Fibroblast of skin of right biceps (primary cell): Measurements from ENCODE around the gene FUOM.
"Not testable (repeated sequence)": the region's sequence is repeated elsewhere in the genome, so short reads cannot be mapped to it uniquely, and the experiment has no call there.

Source experiments
- DNase-seq: peaks from one replicate; pipeline ENCODE4 v3.0.0-alpha.2; 2013

FUOM gene

DNA sequence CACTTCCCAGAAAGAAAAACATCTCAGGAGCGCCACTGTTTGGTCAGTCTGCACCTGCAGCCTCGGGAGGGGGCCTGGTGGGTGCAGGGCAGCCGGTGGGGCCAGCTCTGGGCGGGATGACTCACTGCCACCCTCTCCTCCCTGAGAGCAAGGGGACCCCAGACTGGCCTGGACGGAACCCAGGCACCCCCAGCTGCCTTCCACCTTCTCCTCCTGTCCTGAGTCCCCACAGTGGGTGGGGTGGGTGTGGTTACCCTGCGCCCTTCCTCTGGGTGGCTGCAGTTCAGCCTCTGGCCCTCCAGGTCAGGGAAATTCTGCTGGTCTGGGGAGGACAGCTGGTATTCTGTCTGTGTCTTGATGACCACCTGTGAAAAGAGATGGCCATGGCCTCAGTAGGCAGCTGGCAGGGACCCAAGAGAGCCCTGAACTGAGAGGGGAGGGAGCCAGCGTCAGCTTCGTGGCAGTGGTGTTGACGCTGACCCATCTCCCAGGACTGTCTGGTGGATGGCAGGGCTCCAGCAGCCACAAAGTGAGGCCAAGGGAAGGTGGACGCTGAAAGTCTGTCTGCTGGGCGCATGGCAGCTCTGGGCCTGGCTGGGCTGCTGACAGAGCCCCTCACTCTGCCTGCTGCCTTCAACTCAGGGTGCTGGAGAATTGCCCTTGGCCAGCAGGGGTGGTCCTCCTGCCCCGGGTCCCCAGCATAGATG is 30.0 kb downstream of the FUOM start:
- DNase-seq: no peak

DNA sequence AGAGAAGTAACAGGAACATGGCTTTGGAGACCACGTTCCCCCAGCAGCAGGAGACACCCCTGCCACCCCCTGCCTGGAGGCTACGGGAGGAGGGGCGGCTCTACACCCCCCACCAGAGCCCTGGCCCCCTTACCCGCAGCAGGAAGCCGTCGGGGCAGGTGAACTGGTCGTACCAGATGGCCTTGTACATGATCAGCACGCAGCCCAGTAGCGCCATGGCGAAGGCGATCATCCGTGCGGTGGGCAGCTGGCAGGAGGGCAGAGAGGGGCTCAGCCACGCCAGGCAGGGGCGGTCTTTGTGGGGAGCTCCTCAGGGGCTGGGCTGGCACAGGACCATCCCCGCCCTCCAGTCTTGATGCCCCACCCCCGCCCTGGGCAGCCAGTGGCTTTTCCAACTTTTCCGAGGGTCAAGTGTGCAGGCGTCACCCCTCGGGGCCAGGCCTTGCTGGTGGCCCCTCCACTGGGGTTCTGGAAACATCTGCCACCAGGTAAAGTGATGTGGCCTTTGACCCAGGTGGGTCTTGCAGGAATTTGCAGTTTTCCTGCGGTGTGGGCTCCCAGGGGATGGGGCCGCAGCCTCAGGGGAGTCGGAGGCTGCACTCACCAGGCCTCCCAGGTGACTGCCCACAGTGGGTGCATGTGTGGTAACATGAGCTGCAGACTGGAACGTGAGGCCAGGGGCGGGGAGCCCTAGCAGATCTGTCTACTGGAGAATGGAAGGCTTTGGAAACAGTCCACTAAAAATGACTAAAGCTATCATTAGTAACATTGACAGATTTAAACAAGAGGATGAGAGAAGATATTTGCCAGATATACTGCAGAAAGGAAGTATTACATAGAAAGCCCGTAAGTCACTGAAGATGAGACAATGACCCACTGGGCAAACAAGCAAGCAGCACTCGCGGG is 30.8 kb downstream of the FUOM start:
- DNase-seq: peak; percentile 55

DNA sequence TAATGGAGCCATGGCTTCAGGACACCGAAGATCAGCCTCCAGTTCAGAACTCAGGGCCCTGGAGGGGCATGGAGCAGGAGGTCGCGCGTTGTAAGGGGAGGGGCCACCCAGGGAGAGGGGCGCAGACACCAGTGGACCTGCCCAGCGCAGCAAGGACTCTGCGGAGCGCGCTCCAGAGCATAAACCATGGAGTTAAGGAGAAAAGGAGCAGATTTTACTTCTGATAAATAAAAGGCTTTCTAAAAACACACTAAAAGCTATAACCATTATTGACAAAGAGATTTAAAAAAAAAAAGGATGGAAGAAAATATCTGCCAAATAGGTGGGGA is 31.6 kb downstream of the FUOM start:
- no peak for DNase-seq

DNA sequence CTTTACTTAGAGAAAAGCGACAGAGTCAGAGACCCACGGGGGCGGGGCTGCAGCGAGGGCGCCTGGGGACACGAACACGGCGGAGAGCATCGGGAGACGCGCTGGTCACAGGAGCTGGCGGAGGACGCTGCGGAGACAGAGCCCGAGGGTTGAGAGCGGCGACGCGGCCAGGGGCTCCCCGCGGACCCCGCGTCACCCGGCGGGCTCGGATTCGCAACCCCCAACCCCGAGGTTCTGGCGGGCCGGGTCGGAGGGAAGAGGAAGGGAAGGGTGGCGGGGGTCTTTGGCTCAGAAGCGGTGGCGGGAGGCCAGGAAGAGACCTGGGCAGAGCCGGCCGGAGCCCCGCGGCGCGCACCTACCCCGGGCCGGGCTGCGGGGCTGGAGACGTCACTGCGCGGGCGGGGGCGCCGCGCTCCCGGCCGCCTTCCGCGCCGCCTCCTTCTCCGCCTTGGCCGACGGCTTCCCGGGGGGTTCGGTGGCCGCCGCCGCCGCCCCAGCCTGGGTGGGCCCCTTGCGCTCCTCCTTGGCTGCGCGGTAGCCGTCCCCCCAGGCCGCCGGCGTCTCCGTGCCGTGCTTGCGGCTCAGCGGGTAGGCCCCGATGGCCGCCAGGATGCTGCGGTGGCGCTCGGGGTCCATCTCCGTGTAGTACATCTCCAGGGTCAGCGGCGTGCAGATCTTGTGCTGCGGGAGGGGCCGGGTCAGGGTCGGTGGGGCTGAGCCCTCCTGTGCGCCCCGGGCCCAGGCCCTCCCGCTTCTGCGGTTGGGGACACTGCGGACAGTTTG is 32.2 kb downstream of the FUOM start:
- DNase-seq: no peak

DNA sequence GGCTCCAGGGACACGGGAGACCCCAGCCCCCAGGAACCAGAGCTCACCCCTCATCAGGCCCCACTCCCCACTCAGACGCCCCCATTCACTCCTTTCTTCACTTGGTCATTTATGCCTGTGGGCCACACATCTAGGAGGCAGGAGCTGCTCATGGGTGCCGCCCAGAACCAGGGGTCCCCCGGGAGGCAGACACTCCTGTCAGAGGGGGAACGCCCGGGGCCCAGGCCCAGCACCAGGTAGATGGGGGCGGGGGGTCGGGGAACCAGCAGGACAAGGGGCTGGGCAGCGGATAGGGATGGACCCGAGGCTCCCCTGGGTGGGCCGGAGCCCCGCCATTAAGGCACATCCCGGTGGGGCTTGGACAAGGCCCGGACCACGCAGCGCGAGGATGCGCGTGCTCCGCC is 33.0 kb downstream of the FUOM start:
- no peak for DNase-seq

DNA sequence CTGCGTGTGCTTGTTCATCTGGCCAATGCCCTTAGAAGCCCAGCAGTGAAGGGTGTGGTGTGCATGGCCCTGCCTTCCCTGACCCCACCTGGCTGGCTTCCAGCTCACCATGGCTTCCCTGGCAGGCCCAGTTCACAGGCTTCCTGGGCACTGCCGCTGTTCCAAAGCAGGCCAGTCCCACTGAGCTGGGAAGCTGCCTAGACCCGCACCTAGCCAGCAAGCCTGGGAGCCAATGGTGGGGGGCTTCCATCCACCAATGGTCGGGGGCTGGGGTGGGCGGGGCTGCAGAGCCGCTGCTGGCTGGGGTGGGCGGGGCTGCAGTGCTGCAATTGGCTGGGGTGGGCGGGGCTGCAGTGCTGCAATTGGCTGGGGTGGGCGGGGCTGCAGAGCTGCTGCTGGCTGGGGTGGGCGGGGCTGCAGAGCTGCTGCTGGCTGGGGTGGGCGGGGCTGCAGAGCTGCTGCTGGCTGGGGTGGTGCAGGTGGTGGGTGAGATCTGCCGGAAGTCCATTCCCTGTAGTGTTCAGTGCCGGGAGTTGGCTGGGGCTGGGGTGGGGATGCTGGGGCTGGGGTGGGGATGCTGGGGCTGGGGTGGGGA is 33.5 kb downstream of the FUOM start:
- DNase-seq: peak; percentile 25

DNA sequence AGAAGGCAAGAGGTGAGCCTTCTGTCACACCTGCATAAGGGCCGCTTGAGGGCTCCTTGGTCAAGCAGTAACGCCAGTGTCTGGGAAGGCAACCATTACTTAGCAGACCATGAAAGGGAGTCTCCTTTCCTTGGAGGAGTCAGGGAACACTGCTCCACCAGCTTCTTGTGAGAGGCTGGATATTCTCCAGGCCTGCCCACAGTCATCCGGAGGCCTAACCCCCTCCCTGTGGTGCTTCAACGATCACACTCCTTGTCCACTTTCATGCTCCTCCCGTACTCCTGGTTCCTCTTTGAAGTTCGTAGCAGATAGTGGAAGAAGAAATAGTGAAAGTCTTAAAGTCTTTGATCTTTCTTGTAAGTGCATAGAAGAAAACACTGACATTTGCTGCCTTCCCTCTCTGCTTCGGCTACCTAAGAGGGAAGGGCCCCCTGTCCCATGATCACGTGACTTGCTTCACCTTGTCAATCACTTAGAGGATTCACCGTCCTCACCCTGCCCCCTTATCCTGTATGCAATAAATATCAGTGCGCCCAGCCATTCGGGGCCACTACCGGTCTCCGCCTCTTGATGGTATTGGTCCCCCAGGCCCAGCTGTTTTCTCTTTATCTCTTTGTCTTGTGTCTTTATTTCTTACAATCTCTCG is 35.6 kb downstream of the FUOM start:
- not testable (repeated sequence) for DNase-seq

DNA sequence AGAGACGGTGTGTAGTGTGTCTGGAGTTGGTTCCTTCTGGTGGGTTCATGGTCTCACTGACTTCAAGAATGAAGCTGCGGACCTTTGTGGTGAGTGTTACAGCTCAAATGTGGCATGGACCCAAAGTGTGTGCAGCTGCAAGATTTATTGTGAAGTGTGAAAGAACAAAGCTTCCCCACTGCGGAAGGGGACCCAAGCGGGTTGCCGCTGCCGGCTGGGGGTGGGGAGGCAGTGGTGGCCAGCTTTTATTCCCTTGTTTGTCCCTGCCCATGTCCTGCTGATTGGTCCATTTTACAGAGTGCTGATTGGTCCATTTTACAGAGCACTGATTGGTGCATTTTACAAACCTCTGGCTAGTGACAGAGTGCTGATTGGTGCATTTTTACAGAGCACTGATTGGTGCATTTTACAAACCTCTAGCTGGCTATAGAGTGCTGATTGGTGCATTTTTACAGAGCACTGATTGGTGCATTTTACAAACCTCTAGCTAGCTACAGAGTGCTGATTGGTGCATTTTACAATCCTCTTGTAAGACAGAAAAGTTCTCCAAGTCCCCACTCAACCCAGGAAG is 36.9 kb downstream of the FUOM start:
- DNase-seq: not testable (repeated sequence)

DNA sequence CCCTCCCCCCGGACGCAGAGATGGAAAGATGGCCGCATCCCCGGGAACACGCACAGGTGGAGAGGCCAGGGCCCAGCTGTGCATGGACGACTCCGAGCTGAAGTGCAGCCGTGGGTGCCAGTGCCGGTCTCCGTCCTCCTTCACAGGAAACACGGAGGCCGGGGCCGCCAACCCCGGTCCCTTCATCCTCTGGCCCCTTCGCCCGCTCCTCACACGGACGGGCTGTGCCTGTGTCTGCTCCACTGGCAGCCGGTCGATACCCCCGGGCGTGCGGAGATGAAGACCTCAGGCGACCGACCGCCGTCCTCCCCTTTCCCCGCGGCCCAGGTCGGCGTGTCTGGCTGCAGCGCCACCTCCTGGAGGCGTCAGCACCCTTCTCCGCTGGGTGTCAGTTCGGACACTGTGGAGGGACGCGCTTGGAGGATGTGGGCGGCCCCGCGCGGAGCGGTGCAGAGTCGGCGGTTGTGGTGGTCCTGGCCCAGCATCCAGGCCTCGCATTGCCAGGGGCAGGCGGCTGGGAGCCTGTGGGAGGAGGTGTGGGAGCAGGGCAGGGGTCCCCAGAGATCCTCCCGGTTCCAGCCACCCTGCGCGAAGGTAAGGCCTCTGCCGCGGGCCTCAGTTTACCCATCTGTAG is 39.2 kb downstream of the FUOM start:
- DNase-seq: peak; percentile 36

DNA sequence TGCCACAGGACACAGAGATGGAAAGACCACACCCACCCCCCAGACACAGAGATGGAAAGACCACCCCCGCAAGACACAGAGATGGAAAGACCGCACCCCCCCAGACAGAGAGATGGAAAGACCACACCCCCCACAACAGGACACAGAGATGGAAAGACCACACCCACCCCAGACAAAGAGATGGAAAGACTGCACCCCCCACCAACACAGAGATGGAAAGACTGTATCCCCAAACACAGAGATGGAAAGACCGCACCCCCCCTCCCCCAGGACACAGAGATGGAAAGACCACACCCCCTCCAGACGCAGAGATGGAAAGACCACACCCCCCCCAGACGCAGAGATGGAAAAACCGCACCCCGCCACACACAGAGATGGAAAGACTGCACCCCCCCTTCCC is 41.1 kb downstream of the FUOM start:
- DNase-seq: no peak

DNA sequence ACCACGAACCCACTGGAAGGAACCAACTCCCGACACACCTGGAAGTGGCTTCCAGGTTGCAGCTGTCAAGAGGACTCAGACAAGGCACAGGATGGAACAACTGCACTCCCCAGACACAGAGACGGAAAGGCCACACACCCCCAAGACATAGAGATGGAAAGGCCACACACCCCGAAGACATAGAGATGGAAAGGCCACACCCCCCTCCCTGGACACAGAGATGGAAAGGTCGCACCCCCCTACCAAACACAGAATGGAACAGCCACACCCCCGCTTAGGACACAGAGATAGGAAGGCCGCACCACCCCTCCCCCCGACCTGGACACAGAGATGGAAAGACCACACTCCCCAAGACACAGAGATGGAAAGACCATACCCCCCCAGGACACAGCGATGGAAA is 41.6 kb downstream of the FUOM start:
- DNase-seq: no peak

DNA sequence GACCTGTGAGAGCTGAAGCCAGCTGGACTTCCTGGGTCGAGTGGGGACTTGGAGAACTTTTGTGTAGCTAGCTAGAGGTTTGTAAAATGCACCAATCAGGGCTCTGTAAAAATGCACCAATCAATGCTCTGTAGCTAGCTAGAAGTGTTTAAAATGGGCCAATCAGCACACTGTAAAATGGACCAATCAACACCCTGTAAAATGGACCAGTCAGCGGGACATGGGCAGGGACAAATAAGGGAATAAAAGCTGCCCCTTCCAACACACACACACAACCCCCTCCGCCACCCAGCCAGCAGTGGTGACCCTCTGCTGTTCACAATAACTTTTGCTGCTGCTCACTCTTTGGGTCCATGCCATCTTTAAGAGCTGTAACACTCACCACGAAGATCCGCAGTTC is 42.0 kb downstream of the FUOM start:
- peak; percentile 11 for DNase-seq

DNA sequence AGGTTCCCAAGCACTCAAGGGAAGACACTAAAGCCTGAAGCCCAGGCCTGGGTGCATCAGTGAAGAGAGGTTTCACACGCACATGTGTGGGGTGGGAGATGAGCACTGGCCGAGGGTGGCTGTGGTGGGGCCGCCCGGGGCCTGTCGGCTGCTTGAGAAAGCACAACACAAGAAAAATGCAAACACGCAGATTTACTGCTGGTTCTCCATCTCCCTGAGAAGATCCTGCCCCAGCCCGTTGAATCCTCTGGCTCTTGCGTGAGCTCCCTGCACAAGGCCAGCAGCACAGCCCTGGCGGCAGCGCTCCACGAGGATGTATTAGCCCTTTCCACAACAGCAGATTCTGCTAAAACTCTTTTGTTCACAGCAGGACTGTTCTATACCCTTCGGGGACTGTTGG is 42.9 kb downstream of the FUOM start:
- DNase-seq: no peak

DNA sequence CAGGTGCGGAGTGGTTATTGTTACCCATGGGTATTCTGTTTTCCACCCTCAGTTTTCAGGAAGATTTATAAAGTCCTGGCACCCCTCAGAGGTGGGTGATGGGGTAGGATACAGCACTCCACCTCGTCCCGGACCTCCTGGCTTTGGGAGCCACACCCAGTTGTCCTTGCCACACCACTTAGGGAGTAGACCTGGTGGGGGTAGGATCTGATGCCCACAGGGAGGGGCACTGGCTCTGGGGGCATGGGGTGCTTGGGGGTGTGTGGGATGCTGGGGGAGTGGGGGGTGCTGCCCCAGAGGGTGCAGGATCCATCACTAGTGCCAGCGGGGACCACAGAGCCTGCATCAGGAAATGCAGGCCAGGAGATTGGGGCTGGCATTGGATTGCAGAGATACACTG is 44.6 kb downstream of the FUOM start:
- DNase-seq: no peak

DNA sequence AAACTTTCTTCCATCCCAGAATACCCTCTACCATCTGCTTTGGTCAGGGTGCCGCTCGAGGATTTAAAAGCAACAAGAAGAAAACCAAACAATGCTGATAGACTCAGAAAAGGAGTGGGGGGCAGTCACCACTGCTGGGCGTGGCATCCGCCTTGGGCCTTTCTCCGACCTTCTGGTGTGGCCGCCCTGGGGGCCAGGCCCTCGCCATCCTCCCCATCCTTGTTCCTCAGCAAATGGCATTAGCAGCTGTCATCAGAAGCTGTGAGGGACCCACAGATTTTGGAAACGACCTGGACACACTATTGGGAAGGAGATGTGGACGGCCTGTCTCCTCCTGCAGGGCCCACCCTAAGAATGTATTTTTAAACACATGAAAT is 45.1 kb downstream of the FUOM start:
- DNase-seq: no peak

DNA sequence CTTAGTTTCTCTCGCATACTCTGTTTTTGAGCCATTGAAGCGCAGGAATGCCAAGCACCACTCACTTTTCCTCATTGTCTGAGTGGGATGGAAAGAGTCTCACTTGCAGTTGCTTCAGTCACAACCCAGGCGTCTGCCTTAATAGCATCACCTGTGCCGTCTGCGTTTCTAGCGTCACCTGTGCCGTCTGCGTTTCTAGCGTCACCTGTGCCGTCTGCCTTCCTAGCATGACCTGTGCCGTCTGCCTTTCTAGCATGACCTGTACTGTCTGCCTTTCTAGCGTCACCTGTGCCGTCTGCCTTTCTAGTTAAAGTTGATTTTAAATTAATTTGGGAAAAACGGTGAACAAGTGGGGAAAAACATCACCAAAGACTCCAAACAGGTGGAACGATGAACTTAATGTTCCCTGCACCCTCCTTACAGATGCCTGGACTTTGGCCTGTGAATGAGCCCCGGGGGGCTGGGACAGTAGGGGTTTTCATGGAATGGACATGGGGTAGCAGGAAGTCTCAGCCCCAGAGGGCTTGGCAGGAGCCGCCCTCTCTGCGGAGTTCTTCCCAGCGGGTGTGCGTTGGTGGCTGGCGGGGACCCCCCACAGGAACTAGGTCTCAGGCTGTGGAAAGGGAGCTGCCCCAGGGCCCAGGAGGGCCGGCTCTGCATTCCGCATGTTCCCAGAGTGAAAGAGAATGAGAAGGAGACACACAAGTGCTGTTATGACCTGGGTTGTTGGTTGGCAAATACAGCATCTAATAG is 45.6 kb downstream of the FUOM start:
- DNase-seq: no peak

DNA sequence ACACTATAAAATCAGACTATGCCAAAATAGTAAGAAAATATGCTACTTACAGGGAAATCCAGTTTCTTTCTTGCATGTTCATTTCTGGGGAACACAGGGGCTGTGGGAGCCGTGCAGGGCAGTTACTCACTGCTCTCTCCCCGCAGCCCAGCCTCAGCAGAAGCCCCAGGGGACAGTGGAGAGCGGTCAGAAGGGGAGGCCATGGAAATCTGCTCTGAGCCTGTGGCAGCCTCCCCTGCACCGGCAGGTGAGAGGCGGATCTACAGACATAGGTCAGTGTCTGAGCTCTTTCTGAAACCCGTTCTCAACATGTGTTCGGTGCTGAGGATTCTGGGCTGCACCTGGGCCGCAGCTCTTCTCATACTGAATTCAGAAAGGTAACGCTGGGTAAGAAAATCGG is 46.2 kb downstream of the FUOM start:
- no peak for DNase-seq

DNA sequence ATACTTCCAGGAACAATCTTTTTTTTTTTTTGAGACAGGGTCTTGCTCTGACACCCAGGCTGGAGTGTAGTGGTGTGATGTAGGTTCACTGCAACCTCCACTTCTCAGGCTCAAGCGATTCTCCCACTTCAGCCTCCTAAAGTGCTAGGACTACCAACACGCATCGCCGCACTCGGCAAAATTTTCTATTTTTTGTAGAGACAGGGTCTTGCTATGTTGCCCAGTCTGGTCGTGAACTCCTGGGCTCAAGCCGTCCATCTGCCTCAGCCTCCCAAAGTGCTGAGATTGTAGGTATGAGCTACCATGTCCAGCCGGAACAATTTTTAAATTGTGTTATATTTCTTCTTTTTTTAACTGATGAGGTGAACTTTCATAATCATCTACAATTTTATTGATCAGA is 47.0 kb downstream of the FUOM start:
- no peak for DNase-seq

DNA sequence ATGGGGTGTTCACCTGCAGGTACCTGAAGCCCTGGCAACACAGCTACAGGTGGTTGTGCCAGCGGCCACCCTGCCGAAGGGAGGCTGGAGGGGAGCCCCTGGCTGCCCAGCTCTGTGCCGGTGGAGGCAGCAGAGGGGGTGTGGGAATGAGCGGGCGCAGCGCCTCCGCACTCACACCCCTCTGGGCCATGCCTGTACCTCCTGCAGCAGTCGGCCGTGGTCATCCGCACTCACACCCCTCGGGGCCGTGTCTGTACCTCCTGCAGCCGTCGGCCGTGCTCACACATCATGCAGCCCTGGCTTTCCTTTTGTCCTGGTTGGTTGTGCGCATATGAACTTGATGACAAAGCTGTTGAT is 47.4 kb downstream of the FUOM start:
- no peak for DNase-seq

DNA sequence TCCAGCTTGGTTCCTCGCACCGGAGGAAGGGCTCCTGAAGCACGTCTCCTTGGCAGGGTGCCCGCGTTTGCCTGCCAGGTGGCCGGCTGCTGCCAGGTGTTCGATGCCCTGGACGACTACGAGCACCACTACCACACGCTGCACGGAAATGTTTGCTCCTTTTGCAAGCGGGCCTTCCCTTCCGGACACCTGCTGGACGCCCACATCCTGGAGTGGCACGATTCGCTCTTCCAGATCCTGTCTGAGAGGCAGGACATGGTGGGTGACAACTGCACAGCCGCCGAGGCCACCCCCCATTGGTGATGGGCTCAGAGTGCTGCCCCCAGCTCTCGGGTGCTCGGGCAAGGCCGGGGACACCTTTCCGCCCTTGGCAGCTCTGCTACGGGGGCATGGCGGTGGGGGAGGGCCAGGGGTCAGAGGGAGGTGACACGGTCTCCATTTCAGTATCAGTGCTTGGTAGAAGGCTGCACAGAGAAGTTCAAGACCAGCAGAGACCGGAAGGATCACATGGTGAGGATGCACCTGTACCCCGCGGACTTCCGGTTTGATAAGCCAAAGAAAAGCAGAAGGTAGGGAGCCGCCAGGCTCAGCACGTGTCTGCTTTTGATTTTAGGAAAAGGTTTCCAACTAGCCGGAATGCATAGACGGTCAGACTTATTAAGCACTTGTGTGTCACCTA is 48.0 kb downstream of the FUOM start:
- no peak for DNase-seq
